NB4 (cell line): ENCODE results near the gene SMCHD1.
A peak's percentile ranks its signal among the peaks of the same experiment; 100 is the strongest.

Source experiments
- DNase-seq: peaks from one replicate; pipeline ENCODE4 v3.0.0; 2010; ENCODE audit warnings: low read depth
- H3K4me3 ChIP-seq: one replicate; pipeline ENCODE4 v1.5.1; 2011; ENCODE audit warnings: mild to moderate bottlenecking, low read depth, low read length, moderate library complexity
- CTCF ChIP-seq: IDR thresholded peaks from one replicate; pipeline ENCODE4 v1.5.1; 2012; ENCODE audit warnings: low read depth, low read length
- MAX ChIP-seq: IDR thresholded peaks from 2 replicates; pipeline ENCODE4 v1.6.1; 2011; ENCODE audit warnings: low read depth, low read length
- MYC ChIP-seq: IDR thresholded peaks from 2 replicates; pipeline ENCODE4 v1.6.1; 2011; ENCODE audit warnings: low read depth, low read length
- POLR2A ChIP-seq: IDR thresholded peaks from 2 replicates; pipeline ENCODE4 v1.6.1; 2011; ENCODE audit warnings: mild to moderate bottlenecking; ENCODE audit not compliant: insufficient read length; ENCODE audit errors: extremely low read depth

The SMCHD1 gene

GRCh38 chr18:2699001-2699400, 43.5 kb downstream of the SMCHD1 start:
- H3K4me3 ChIP-seq: no peak overlapping the region
- no peak for TF ChIP-seq CTCF
- no peak for TF ChIP-seq MYC
- TF ChIP-seq MAX: no peak
- TF ChIP-seq POLR2A: no peak
- no peak for DNase-seq

GRCh38 chr18:2704541-2704940, 49.0 kb downstream of the SMCHD1 start:
- DNase-seq: no peak
- TF ChIP-seq POLR2A (no peak), CTCF (no peak), MYC (no peak), MAX (no peak)
- no peak overlapping the region for H3K4me3 ChIP-seq

GRCh38 chr18:2706903-2707302, 51.4 kb downstream of the SMCHD1 start:
- TF ChIP-seq CTCF: no peak
- TF ChIP-seq MYC: no peak
- no peak overlapping the region for H3K4me3 ChIP-seq
- DNase-seq: peak; percentile 12

GRCh38 chr18:2707551-2708168, 52.1 kb downstream of the SMCHD1 start:
- DNase-seq: no peak
- no peak overlapping the region for H3K4me3 ChIP-seq
- TF ChIP-seq MAX (no peak), CTCF (no peak), POLR2A (no peak), MYC (no peak)

- DNase-seq: no peak
- H3K4me3 ChIP-seq: no peak overlapping the region
- TF ChIP-seq CTCF (no peak), MYC (no peak), MAX (no peak), POLR2A (no peak)
These were observed 53.8 kb downstream of the SMCHD1 start for GRCh38 chr18:2709316-2709715.

DNA sequence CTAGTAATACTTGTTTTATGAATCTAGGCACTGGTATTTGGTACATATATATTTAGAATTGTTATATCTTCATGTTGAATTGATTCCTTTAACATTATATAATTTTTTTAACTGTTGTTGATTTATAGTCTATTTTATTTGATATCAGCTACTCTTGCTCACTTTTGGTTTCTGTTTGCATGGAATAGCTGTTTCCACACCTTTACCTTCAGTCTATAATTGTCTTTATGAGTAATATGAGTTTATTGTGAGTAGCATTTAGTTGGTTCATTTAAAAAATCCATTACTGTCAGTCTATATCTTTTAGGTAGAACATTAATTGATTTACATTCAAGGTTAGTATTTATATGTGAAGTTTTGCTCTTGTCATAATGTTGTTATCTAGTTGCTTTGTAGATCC, 58.6 kb downstream of the SMCHD1 start:
- H3K4me3 ChIP-seq: no peak overlapping the region
- DNase-seq: no peak
- TF ChIP-seq MYC (no peak), POLR2A (no peak), CTCF (no peak), MAX (no peak)
